ENCODE measurements around the gene RDH16. TPM values are rescaled to one million over a fixed set of nuclear protein-coding genes. Genes with fewer than 3 reads are reported as not detected.
"Not testable (repeated sequence)": the region's sequence is repeated elsewhere in the genome, so short reads cannot be mapped to it uniquely, and the experiment has no call there.

RDH16 gene
- total RNA-seq, 1 donor from 2014 or later = 0.44 TPM

DNA sequence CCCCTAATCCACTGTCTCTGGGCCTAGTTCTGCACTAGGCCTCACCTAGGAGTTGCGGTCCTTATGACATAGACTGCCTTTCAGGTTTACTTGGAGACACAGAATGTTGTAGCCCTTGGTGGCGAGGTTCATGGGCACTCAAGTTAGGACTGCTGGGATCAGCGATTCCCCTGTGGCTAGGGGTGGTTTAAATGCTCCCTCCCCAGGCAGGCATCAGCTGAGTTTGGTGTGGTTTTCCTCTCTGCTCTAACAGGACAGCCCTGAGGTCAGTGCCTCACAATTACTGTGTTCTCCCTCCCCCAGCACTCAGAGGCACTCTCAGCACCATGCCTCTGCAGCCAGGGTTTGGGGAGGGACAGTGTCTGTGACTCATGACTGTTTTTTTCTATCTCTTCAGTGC lies 22.2 kb upstream of the RDH16 start:
- H3K27me3 Mint-ChIP-seq (ENCODE audit: low read depth) = no peaks in the 10 kb centered on the region
- H3K4me1 Mint-ChIP-seq = no peaks in the 10 kb centered on the region
- no peak for TF ChIP-seq CTCF (conservative IDR thresholded peaks at IDR 0.05)
- H3K9me3 Mint-ChIP-seq = no peaks in the 10 kb centered on the region
- H3K36me3 Mint-ChIP-seq (ENCODE audit: low read depth) = no peaks in the 10 kb centered on the region
- H3K27ac Mint-ChIP-seq (ENCODE audit: unreplicated experiment) = no peak overlapping the region
- H3K4me3 Mint-ChIP-seq = no peak overlapping the region
- DNase-seq (ENCODE audit: low read depth, low spot score) = no peak

DNA sequence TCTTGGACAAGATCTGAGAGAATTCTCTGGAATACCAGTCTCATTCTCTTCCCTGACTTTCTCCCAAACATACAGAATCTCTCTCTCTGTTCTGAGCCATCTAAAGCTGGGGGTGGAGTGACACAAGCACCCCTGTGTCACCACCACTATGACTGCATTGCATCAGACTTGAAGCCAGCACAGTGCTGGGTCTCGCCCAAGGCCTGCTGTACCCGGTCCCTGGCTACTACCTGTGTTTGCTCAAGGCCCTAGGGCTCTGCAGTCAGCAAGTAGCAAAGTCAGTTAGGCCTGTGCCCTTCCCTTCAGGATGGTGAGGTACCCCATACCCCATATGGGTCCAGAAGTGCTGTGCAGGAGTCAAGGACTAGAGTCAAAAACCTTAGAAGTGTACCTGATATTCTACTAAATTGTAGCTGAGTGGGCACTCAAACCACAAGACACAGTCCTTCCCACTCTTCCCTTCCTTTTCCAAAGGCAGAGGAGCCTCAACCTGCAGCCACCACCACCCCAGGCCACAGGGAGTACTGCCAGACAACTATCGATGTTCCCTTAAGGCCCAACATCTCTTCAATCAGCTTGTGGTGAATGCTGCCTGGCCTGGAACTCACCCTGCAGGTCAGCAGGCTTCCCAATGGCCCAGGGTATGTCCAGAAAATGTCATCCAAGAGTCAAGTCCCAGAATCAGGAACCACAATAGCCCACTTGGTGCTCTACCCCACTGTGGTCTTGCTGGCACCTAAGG lies 21.2 kb upstream of the RDH16 start:
- DNase-seq (ENCODE audit: low read depth, low spot score) = no peak
- Mint-ChIP-seq H3K36me3 (ENCODE audit: low read depth) (no peaks in the 10 kb centered on the region), H3K27ac (ENCODE audit: unreplicated experiment) (peak overlapping the region; percentile 12), H3K4me1 (no peaks in the 10 kb centered on the region), H3K4me3 (no peak overlapping the region), H3K27me3 (ENCODE audit: low read depth) (no peaks in the 10 kb centered on the region), H3K9me3 (no peaks in the 10 kb centered on the region)
- no peak for TF ChIP-seq CTCF (conservative IDR thresholded peaks at IDR 0.05)

GRCh38 chr12:56977361-56977760 lies 20.0 kb upstream of the RDH16 start:
- not testable (repeated sequence) for H3K9me3 Mint-ChIP-seq; H3K27me3 Mint-ChIP-seq (ENCODE audit: low read depth); H3K4me3 Mint-ChIP-seq; H3K27ac Mint-ChIP-seq (ENCODE audit: unreplicated experiment); H3K36me3 Mint-ChIP-seq (ENCODE audit: low read depth); DNase-seq (ENCODE audit: low read depth, low spot score); H3K4me1 Mint-ChIP-seq

- not testable (repeated sequence) for DNase-seq (ENCODE audit: low read depth, low spot score); H3K4me1 Mint-ChIP-seq; H3K36me3 Mint-ChIP-seq (ENCODE audit: low read depth); H3K9me3 Mint-ChIP-seq; H3K27ac Mint-ChIP-seq (ENCODE audit: unreplicated experiment); H3K4me3 Mint-ChIP-seq
- H3K27me3 Mint-ChIP-seq (ENCODE audit: low read depth) = peaks cover 16% of the 10 kb centered on the region
These were observed 16.8 kb upstream of the RDH16 start for GRCh38 chr12:56974224-56974623.

- not testable (repeated sequence) for H3K4me3 Mint-ChIP-seq; DNase-seq (ENCODE audit: low read depth, low spot score); H3K4me1 Mint-ChIP-seq; H3K9me3 Mint-ChIP-seq
- H3K27ac Mint-ChIP-seq (ENCODE audit: unreplicated experiment) = peak overlapping the region; percentile 28
- H3K36me3 Mint-ChIP-seq (ENCODE audit: low read depth) = peaks cover 15% of the 10 kb centered on the region
- peaks cover 16% of the 10 kb centered on the region for H3K27me3 Mint-ChIP-seq (ENCODE audit: low read depth)
These were observed 11.5 kb upstream of the RDH16 start for GRCh38 chr12:56968910-56969309.

DNA sequence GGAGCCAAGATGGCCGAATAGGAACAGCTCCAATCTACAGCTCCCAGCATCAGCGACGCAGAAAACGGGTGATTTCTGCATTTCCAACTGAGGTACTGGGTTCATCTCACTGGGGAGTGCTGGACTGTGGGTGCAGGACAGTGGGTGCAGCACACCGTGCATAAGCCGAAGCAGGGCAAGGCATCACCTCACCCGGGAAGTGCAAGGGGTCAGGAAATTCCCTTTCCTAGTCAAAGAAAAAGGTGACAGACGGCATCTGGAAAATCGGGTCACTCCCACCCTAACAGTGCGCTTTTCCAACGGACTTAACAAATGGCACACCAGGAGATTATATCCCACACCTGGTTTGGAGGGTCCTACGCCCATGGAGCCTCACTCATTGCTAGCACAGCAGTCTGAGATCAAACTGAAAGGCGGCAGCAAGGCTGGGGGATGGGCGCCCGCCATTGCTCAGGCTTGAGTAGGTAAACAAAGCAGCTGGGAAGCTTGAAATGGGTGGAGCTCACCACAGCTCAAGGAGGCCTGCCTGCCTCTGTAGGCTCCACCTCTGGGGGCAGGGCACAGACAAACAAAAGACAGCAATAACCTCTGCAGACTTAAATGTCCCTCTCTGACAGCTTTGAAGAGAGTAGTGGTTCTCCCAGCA lies 8.7 kb upstream of the RDH16 start:
- H3K4me3 Mint-ChIP-seq; H3K4me1 Mint-ChIP-seq; DNase-seq (ENCODE audit: low read depth, low spot score); H3K27ac Mint-ChIP-seq (ENCODE audit: unreplicated experiment): not testable (repeated sequence)
- peaks cover 16% of the 10 kb centered on the region for H3K36me3 Mint-ChIP-seq (ENCODE audit: low read depth)
- H3K9me3 Mint-ChIP-seq = peaks cover 13% of the 10 kb centered on the region
- peaks cover 20% of the 10 kb centered on the region for H3K27me3 Mint-ChIP-seq (ENCODE audit: low read depth)

DNA sequence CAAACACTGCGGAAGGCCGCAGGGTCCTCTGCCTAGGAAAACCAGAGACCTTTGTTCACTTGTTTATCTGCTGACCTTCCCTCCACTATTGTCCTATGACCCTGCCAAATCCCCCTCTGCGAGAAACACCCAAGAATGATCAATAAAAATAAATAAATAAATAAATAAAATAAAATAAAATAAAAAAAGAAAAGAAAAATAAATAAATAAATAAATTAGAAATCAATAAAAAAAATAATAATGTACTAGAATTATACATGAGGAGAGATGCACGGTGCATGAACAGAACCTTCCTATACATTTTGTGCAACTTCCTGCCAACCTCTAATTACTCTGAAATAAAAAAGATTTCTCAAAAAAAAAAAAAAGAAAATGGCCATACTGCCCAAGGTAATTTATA lies 7.7 kb upstream of the RDH16 start:
- peaks cover 14% of the 10 kb centered on the region for H3K9me3 Mint-ChIP-seq
- H3K27me3 Mint-ChIP-seq (ENCODE audit: low read depth) = peaks cover 23% of the 10 kb centered on the region

GRCh38 chr12:56963557-56963956 lies 6.1 kb upstream of the RDH16 start:
- not testable (repeated sequence) for H3K27ac Mint-ChIP-seq (ENCODE audit: unreplicated experiment); H3K4me1 Mint-ChIP-seq; H3K4me3 Mint-ChIP-seq; DNase-seq (ENCODE audit: low read depth, low spot score)
- H3K27me3 Mint-ChIP-seq (ENCODE audit: low read depth) = peaks cover 27% of the 10 kb centered on the region
- peaks cover 12% of the 10 kb centered on the region for H3K9me3 Mint-ChIP-seq
- H3K36me3 Mint-ChIP-seq (ENCODE audit: low read depth) = peaks cover 16% of the 10 kb centered on the region

More for the DNA sequence above, 7.7 kb upstream of the RDH16 start:
- DNase-seq (ENCODE audit: low read depth, low spot score); H3K4me1 Mint-ChIP-seq; H3K27ac Mint-ChIP-seq (ENCODE audit: unreplicated experiment); H3K4me3 Mint-ChIP-seq: not testable (repeated sequence)
- H3K36me3 Mint-ChIP-seq (ENCODE audit: low read depth) = peaks cover 19% of the 10 kb centered on the region

- H3K4me1 Mint-ChIP-seq; DNase-seq (ENCODE audit: low read depth, low spot score); H3K27ac Mint-ChIP-seq (ENCODE audit: unreplicated experiment); H3K4me3 Mint-ChIP-seq; H3K36me3 Mint-ChIP-seq (ENCODE audit: low read depth): not testable (repeated sequence)
- H3K9me3 Mint-ChIP-seq = peaks cover 10% of the 10 kb centered on the region
- peaks cover 27% of the 10 kb centered on the region for H3K27me3 Mint-ChIP-seq (ENCODE audit: low read depth)
These were observed 4.8 kb upstream of the RDH16 start for GRCh38 chr12:56962247-56962646.

Data from neural crest cell (in vitro differentiated cells).